GM21528 (cell line): ENCODE measurements around the gene CRISPLD2.

Experiments
- ATAC-seq: cut with Tn5 transposase; IDR thresholded peaks from one replicate; pipeline ENCODE4 v1.9.1; 2021; ENCODE audit warnings: mild to moderate bottlenecking, moderate library complexity; ENCODE audit not compliant: unreplicated experiment, low FRiP score

CRISPLD2 gene

GRCh38 chr16:84948851-84949610, 129.2 kb downstream of the CRISPLD2 start:
- no peak for ATAC-seq

GRCh38 chr16:84949772-84950436, 130.1 kb downstream of the CRISPLD2 start:
- ATAC-seq = no peak

- no peak for ATAC-seq
Measured at GRCh38 chr16:84950906-84951305, 131.1 kb downstream of the CRISPLD2 start.

GRCh38 chr16:84952335-84953189, 132.8 kb downstream of the CRISPLD2 start:
- ATAC-seq = peak; percentile 62

- ATAC-seq = no peak
Measured at GRCh38 chr16:84953190-84953746, 133.5 kb downstream of the CRISPLD2 start.

GRCh38 chr16:84955427-84955826, 135.6 kb downstream of the CRISPLD2 start:
- no peak for ATAC-seq

- no peak for ATAC-seq
Measured at GRCh38 chr16:84957192-84957591, 137.4 kb downstream of the CRISPLD2 start.

- ATAC-seq = no peak
Measured at GRCh38 chr16:84957792-84958191, 138.0 kb downstream of the CRISPLD2 start.
